Measurements from ENCODE around the gene EIF3I.

EIF3I gene

DNA sequence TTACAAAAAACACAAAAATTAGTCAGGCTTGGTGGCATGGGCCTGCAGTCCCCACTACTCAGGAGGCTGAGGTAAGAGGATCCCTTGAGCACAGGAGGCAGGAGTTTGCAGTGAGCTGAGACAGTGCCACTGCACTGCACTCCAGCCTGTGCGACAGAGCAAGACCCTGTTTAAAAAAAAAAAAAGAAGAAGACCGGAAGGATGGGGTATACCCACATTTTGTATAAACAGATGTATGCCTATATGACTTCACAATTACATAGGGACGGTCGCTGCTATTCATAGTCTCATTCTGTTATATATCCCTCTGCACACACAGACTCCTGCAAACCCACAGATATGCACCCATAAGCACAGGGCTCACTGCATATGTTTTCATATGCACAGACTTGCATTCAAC, 41.5 kb downstream of the EIF3I start:
- in situ Hi-C loops (cut with MboI; ENCODE audit: low sequenced_read_pairs), result no loop called here

DNA sequence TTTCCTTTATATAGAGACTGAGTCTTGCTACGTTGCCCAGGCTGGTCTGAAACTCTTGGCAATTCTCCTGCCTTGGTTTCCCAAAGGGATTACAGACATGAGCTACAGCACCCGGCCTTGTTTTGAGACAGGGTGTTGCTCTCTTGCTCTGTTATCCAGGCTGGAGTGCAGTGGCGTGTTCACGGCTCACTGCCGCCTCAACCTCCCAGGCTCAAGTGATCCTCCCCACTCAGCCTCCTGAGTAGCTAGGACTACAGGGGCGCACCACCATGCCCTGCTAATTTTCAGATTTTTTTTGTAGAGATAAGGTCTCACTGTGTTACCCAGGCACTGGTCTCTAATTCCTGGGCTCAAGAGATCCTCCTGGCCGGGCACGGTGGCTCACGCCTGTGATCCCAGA, 43.6 kb downstream of the EIF3I start:
- in situ Hi-C loops (cut with MboI; ENCODE audit: low sequenced_read_pairs), result no loop called here

GRCh38 chr1:32266921-32267591, 44.8 kb downstream of the EIF3I start:
- in situ Hi-C loops (cut with MboI; ENCODE audit: low sequenced_read_pairs), result no loop called here

DNA sequence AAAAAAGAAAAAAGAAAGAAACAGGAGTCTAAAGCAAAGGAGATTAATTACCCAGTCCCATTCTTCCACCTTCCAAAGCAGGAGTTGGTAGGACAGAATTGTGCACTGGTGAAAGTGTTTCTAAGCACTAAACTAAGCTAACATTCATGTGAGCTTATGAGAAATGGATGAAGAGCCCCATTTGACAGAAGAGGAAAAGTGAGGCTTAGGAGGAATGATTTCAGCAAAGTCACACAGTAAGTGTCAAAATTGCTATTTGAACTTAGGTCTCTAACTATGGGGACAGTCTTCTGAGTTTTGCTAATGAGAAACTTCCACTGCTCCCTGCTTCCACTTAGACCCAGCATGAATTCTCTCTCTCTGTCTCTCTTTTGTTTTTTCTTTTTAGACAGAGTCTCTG, 47.5 kb downstream of the EIF3I start:
- in situ Hi-C loops (cut with MboI; ENCODE audit: low sequenced_read_pairs), result no loop called here

DNA sequence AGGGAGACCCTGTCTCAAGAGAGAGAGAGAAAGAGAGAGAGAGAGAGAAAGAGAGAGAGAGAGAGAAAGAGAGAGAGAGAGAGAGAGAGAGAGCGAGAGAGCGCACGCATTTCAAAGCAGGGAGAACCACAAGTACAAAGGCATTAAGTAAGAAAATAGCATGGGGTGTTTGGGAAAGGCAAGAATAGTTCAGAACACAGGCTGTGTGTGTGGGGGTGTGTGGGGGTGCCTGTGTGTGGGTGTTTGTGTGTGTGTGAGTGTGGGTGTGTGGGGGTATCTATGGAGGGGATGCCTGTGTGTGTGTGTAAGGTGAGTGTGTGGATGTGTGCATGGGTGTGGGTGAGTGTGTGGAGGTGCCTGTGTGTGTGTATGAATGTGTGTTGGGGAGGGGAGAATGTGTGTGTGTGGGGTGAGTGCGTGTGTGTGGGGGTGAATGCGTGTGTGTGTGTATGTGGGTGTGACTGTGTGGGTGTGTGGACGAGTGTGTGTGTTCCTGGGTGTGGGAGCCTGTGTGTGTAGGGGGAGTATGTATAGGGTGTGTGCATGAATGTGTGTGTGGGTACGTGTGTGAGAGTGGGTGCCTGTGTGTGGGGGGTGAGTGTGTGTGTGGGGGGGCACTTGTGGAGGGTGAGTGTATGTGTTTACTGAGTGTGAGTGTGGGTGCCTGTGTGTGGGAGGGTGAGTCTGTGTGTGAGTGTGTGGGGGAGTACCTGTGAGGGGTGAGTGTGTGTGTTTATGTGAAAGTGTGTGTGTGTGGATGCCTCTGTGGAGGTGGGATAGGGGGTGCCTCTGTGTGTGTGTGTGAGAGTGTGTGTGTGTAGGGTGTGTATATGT, 50.6 kb downstream of the EIF3I start:
- in situ Hi-C loops (cut with MboI; ENCODE audit: low sequenced_read_pairs), result no loop called here

DNA sequence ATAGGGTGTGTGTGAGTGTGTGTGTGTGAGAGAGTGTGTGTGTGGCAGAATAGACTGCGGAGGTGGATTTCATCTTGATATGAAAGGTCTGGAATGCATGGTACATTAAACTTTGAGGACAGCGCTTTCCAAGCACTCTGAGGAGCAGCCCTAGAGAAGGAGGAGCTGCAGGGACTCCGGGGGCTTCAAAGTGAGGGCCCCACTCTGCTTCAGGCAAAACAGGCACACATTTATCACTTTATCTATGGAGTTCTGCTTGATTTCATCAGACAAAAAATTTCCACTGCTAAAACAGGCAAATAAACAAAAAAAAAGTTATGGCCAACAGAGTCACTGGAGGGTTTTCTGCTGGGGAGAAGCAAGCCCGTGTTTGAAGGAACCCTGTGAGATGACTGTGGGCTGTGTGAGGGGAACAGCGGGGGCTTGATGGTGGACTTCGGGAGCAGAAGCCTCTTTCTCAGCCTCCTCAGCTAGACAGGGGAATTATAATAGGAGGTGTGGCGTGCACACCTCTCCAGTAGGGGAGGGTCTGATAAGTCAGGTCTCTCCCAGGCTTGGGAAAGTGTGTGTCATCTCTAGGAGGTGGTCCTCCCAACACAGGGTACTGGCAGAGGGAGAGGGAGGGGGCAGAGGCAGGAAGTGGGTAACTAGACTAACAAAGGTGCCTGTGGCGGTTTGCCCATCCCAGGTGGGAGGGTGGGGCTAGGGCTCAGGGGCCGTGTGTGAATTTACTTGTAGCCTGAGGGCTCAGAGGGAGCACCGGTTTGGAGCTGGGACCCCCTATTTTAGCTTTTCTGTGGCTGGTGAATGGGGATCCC, 51.4 kb downstream of the EIF3I start:
- in situ Hi-C loops (cut with MboI; ENCODE audit: low sequenced_read_pairs), result no loop called here

DNA sequence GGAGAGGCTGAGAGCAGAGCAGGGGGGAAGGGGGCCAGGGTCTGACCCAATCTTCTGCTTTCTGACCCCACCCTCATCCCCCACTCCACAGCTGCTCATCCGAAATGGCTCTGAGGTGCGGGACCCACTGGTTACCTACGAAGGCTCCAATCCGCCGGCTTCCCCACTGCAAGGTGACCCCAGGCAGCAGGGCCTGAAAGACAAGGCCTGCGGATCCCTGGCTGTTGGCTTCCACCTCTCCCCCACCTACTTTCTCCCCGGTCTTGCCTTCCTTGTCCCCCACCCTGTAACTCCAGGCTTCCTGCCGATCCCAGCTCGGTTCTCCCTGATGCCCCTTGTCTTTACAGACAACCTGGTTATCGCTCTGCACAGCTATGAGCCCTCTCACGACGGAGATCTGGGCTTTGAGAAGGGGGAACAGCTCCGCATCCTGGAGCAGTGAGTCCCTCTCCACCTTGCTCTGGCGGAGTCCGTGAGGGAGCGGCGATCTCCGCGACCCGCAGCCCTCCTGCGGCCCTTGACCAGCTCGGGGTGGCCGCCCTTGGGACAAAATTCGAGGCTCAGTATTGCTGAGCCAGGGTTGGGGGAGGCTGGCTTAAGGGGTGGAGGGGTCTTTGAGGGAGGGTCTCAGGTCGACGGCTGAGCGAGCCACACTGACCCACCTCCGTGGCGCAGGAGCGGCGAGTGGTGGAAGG, 52.6 kb downstream of the EIF3I start:
- in situ Hi-C loops (cut with MboI; ENCODE audit: low sequenced_read_pairs), result no loop called here

GRCh38 chr1:32275424-32275823, 53.2 kb downstream of the EIF3I start:
- in situ Hi-C loops (cut with MboI; ENCODE audit: low sequenced_read_pairs), result no loop called here

- in situ Hi-C loops (cut with MboI; ENCODE audit: low sequenced_read_pairs), result no loop called here
Measured at GRCh38 chr1:32276032-32276782, 54.0 kb downstream of the EIF3I start.

Measured in HL-60/S4 (cell line).